ENCODE measurements around the gene TPCN1. TPM values are rescaled to one million over a fixed set of nuclear protein-coding genes. Genes with fewer than 3 reads are reported as not detected.

The TPCN1 gene
- polyA plus RNA-seq, 3 donors, result 26.4 to 41.7 (median 36.1) TPM

DNA sequence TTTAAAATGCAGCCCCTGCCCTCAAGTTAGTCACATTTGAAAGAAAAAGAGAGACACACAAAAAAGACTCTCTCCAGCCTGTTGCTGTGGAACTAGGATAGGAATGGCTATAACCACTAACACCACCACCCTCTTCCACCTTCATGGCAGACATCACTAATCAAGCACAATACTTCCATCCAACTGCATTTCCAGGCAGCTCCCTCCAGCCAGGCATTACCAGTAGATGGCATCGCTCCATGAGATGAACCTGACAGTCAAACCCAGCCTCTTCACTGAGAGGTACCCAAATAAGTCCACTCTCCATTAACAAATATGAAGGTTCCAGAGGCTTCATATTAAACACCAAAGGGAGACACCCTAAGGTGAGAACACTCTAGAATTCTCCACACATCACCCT, 89.2 kb downstream of the TPCN1 start:
- WGBS, 3 donors, result 100% methylated on average over 1 of the region's 1 CpG
- no peak overlapping the region for H3K27ac ChIP-seq (ENCODE audit: low read depth, low read length)

DNA sequence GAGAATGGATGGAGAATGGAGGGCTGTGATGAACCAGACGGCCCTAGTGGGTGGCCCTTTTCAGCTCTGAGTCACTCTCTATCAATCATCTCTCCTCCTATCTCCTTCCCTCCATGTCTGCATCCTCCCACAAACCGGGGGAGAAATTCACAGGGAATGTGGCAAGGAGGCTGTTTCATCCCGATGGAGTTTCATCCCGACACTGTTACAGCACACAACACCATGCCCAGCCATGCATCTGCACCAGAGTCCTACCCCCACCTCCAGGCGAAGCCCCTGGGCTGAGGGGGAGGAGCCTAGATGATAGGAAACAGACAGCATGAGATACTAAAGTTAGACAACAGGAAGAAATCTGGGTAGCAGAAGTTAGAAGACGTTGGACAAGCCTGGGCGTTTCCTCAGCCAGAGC, 92.9 kb downstream of the TPCN1 start:
- 58 to 78% (median 71%) methylated on average over 7 of the region's 7 CpGs for WGBS, 3 donors
- no peak overlapping the region for H3K27ac ChIP-seq (ENCODE audit: low read depth, low read length)

DNA sequence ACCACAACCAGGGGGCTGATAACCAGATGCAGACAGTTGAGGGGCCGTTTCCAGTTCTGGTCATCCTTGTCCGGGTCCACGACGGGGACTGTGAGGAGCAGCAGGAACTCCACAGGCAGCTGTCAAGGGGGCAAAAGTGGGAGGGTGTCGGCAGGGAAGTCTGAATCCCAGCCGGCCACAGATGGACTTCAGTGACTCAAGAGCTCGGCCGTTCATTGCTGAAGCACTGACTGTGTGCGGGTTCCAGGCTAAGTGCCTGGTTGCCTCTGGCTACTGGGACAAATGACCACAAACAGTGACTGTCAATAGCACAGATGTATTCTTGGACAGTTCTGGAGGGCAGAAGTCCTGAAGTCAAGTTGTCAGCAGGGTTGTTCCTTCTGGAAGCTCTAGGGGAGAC, 94.1 kb downstream of the TPCN1 start:
- H3K27ac ChIP-seq (ENCODE audit: low read depth, low read length), result no peak overlapping the region
- WGBS, 3 donors, result 78 to 88% (median 85%) methylated on average over 9 of the region's 9 CpGs

DNA sequence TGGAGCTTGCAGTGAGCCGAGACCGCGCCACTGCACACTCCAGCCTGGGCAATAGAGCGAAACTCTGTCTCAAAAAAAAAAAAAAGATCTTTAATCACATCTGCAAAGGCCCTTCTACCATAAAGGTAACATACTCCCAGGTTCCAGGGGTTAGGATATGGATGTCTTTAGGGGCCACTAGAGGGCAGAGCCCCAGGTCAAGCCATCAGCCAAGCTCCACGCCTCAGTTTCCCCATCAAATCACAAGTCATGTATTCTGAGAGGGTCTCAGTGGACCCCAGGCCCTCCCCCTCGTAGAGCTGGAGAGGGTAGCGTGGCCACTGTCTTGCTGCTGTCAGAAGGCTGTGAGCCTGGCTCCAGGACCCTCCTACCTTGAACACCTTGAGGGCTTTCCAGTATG, 94.9 kb downstream of the TPCN1 start:
- 96 to 99% (median 97%) methylated on average over 7 of the region's 7 CpGs for WGBS, 3 donors
- no peak overlapping the region for H3K27ac ChIP-seq (ENCODE audit: low read depth, low read length)

DNA sequence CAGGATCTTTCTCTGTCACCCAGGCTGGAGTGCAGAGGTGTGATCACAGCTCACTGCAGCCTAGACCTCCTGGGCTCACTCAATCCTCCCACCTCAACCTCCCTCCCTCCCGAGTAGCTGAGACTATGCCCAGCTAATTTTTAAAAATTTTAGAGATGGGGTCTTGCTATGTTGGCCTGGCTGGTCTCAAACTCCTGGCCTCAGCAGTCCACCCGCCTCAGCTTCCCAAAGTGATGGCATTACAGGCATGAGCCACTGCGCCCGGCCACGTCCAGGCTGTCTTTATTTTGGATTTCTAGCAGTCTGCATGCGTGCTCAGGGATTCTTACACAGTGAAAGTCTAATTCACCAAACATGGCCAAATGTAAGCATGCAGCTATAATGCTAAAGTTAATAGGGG, 95.9 kb downstream of the TPCN1 start:
- no peak overlapping the region for H3K27ac ChIP-seq (ENCODE audit: low read depth, low read length)
- 95 to 97% (median 97%) methylated on average over 6 of the region's 6 CpGs for WGBS, 3 donors

DNA sequence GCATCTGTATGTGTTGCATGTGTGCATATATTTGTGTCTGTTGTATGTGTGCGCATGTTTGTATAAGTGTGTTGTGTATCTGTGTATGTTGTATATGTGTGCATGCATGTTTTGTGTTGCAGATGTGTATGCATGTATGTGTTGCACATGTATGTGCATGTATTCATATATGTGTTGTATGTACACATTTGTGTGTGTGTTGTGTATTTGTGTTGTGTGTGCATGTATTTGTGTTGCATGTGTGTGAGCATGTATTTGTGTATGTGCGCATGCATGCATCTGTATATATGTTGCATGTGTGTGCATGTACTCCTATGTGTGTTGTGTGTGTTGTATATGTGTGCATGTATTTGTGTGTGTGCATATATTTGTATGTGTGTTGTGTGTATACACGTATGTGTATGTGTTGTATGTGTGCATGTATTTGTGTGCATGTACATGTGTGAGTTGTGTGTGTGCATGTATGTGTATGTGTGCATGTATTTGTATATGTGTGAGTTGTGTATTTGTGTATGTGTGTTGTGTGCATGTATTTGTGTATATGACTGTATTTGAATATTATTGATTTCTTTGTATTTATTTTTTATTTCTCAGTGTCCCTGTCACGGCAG, 96.9 kb downstream of the TPCN1 start:
- H3K27ac ChIP-seq (ENCODE audit: low read depth, low read length), result no peak overlapping the region
- 92 to 96% (median 95%) methylated on average over 4 of the region's 4 CpGs for WGBS, 3 donors

DNA sequence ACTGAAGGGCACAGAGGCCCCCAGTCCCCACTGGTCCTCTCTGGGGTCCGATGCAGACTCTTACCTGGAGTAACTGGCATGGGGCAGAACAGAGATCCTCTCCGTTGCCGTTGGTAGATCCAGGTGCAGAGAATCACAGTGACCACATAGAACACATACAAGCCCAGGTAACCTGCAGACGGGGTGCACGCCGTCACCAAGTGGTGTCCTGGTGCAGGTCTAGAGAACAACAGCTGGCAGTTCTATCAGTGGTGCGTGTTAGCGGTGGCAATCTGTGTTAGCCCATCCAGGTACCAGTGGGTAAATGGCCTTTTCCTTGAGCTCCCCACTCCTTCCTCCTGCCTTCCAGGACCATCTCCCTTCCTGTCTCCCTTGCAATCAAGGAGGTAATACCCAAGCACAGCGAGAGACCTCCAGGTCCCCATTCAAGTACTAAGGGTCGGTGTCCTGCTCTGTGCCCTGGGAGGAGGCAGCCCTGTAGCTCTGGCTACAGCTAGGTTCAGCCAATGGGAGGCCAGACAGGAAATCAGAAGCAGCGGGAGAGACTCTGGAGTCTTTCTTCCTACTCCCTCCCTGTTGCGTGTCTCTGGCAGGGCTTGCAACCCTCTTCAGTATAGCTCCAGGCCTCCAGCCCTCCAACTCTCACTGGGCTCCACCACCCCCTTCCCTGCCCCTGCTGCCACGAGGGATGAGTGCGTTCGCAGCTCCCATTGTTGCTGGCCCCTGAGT, 97.8 kb downstream of the TPCN1 start:
- H3K27ac ChIP-seq (ENCODE audit: low read depth, low read length), result no peak overlapping the region
- WGBS, 3 donors, result 91 to 96% (median 94%) methylated on average over 15 of the region's 15 CpGs

DNA sequence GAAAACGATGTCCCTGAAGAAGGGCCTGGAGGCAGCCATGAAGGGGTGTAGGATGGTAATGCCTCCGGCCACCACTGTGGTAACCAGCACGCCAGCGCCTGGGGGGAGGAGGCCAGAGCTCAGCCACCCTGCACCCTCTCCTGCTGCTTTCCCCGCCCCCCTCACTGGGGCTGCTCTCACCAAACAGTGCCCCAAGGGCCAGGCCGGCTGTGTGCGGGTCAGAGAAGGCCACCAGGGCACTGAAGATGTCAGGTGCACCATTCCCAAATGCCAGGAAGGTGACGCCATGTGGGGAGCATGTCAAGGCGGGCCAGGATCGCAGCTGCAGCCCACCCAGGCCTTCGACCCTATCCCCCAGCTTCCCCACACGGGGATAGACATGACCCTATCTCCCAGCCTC, 99.1 kb downstream of the TPCN1 start:
- WGBS, 3 donors, result 90 to 95% (median 92%) methylated on average over 12 of the region's 12 CpGs
- no peak overlapping the region for H3K27ac ChIP-seq (ENCODE audit: low read depth, low read length)

DNA sequence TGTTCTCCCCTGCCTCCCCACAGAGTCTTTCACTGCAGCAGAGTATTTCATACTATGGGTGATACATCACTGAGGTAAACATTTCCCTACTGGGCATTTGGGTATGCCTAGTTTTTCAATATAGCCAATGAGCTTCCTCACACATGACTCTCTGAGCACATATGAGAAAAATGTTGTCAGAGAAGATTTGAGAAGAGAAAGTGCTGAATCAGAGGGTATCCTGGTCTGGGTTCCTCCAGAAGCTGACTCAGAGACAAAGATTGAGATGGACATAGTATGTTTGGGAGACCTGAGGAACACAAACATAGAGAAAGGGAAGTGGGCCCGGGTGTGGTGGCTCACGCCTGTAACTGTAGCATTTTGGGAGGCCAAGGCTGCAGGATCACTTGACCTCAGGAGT, 101.1 kb downstream of the TPCN1 start:
- WGBS, 3 donors, result 84 to 100% (median 93%) methylated on average over 2 of the region's 2 CpGs
- no peak overlapping the region for H3K27ac ChIP-seq (ENCODE audit: low read depth, low read length)

DNA sequence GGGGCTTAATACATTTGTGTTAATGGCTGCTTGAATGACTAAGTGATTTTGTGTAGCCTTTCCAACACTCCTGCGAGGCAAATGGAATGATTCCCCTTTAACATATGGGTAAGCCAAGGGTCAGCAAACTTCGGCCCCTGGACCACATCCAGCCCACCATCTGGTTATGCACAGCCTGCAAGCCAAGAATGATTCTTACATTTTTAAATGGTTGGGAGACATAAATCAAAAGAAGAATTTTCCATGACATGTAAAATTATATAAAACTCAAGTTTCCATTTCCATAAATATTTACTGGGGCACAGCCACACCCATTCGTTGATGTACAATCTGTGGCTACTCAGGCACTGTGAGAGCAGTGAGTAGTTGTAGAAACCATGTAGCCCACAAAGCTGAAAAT, 104.7 kb downstream of the TPCN1 start:
- H3K27ac ChIP-seq (ENCODE audit: low read depth, low read length), result no peak overlapping the region
- WGBS, 3 donors, result 28 to 47% (median 46%) methylated on average over 3 of the region's 3 CpGs

DNA sequence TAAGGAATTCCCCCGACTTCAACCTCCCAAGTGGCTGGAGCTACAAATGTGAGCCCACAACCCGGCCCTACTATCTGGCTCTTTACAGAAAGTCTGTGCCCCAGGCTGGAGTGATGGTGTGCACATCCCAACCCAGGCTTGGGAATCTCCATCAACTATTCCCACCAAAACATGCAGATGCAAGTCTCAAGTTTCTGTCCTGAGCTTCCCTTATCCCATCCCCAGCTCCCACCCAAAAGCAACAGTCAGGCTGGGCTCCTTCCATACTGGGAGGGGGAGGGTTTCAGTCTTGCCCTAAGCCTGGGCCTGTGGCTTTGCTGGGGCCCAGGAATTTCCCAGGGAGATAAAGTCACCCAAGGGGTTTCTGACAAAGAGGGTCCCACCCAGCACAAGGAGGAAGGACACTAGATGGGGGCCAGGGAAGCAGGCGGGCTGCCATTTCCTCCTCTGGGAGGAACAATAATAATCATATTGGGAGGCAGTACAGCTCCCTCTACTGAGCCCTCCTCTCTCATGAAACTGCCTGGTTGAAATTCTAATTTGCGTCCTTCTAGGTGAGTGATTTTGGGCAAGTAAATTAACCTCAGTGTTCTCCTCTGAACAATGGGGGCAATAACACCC, 105.6 kb downstream of the TPCN1 start:
- 64 to 81% (median 64%) methylated on average over 4 of the region's 4 CpGs for WGBS, 3 donors
- no peak overlapping the region for H3K27ac ChIP-seq (ENCODE audit: low read depth, low read length)

DNA sequence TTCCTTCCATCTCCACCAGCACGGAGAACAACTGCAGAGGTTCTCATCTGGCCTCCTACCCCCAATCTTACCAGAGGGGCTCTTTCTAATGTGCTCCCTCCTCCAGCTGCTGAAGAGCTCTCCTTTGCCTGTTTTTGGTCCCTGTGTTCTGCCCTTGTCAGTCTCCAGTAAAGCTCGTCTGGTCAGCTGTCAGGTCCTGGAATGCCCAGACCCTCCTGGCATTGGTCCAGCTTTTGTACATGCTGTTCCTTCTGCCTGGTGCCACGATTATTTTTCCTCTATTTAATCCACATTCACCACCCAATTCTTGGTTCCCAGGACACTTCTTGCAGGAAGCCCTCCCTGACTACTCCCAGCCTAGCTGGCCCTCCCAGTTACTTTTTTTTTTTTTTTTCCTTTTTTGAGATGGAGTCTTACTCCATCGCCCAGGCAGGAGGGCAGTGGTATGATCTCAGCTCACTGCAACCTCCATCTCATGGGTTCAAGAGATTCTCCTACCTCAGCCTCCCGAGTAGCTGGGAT, 107.2 kb downstream of the TPCN1 start:
- H3K27ac ChIP-seq (ENCODE audit: low read depth, low read length), result no peak overlapping the region
- 77 to 91% (median 87%) methylated on average over 5 of the region's 5 CpGs for whole genome bisulfite sequencing, 3 donors

DNA sequence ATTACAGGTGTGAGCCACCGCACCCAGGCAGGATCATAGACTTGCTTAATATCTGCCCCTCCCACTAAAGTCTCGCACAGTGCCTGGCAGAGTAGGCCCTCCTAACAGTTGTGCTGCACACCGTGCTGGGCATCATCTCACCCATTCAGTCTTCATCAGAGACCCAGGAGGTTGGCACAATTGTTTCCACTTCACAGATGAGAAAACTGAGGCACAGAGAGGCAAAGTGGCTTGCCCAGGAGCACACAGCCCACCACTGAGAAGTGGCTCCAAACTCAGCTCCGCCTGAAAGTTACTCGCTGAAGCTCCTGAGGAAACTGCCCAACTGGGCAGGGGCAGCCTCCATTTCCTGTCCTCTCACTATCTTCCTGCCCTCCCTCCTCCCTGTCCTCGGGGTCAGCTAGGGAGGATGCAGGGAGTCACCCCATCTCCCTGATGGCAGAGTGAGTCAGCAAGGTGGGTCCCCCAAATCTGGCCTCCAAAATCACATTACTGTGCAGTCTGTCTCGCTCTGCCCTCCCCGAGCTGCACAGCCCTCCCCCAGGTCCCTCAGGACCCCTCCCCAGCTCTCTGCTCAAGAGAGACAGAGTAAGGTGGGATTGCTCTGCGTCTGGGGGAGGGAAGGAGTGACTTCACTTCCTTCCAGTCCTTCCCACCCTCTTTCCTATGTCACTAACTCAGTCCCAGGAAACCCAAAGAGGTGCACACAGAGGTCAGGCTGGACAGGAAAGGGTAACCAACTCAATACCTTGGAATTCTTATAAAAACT, 107.9 kb downstream of the TPCN1 start:
- 74 to 91% (median 75%) methylated on average over 9 of the region's 9 CpGs for WGBS, 3 donors

DNA sequence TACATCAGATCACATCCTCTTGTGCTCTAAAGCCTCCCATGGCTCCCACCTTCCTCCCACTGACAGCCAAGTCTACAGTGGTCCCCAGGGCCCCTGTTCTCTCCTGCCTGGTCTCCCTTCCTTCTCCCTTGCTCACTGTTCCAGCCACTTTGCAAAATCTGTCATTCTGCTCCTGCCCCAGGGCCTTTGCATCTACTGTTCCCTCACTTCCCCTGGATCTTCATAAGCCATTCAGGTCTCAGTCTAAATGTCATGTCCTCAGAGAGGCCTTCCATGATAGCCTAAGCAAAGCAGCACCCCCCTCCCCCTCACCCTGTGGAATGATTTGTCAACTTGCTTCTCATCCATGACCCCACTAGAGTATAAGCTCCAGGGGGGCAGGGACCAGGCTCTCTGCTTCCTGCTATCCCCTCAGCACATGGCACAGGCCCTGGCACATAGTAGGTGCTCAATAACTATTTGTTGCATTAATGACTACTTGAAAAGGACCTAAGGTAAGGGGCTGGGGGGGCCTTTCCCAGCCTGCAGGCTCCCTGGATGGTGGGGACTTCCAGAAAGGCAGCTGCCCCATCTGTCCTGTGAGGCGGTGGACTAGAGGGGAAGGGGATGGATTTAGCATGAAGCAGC, 108.6 kb downstream of the TPCN1 start:
- H3K27ac ChIP-seq (ENCODE audit: low read depth, low read length), result no peak overlapping the region
- 93 to 100% (median 100%) methylated on average over 1 of the region's 1 CpG for WGBS, 3 donors

More for the DNA sequence above, 107.9 kb downstream of the TPCN1 start:
- no peak overlapping the region for H3K27ac ChIP-seq (ENCODE audit: low read depth, low read length)

DNA sequence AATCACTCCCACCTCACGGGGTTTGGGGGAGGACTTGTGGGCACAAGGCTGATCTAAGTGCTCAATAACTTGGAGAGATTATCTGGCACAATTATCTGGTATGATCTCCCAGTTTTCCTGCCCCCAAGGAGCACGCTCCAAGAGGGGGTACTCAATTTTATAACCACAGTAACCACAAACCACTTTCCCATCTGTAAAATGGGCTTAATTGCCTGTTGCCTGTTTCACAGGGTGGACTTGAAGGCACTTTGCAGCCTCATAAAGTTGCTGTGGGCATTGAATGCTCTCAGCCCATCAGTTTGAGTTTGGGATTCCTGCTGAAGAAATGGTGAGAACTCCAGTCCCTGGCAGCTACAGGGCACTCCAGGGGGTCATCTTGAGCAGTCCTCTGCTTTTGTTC, 109.2 kb downstream of the TPCN1 start:
- 92 to 96% (median 96%) methylated on average over 2 of the region's 2 CpGs for WGBS, 3 donors
- no peak overlapping the region for H3K27ac ChIP-seq (ENCODE audit: low read depth, low read length)

DNA sequence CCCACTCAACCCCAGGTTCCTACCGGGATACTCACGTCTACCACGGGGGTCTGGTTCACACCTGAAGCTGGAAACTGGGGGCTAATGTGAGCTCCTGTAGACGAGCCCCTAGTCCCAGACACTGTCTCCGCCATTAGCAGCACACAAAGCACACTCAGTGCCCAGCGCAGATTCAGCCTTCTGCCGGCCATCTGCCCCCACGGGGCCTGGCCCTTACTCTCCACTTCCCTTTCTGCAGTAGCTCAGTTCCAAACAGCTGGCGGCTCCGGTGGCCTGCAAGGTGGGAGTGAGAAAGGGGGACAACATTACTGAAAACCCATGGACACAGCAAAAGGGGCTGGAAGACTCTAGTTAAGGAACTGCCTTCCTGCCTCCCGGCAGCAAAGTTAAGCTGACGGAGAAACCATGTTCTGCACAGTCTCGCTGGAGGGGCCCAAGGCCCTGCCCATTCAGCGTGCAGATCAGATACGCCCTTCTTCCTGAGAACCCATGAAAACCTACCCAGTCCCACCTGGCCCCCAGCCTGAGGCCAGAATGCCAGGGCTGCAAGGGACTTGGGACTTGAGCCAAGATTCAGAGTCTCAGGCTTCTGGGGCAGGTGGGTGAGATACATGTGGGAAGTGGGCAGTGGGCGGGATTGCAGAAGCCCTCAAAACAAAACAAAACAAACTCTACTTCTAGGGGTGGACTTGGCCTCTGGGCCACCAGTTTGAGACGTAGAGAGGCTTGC, 111.6 kb downstream of the TPCN1 start:
- H3K27ac ChIP-seq (ENCODE audit: low read depth, low read length), result no peak overlapping the region
- 67 to 85% (median 68%) methylated on average over 17 of the region's 17 CpGs for WGBS, 3 donors

DNA sequence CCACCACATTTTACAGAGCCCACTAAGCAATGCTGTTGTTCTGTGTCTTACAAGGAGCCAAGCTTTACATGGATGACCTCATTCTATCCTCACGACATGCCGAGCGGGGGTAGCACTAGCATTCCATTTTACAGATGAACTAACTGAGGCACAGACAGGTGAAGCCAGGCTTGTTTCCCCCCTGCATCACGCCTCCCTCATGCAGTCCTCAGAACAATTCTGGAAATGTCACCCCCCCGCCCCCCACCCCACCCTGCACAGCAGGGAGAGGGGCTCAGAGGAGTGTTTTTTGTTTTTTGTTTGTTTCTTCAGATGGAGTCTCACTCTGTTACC, 112.1 kb downstream of the TPCN1 start:
- no peak overlapping the region for H3K27ac ChIP-seq (ENCODE audit: low read depth, low read length)
- WGBS, 3 donors, result 76 to 87% (median 80%) methylated on average over 5 of the region's 5 CpGs

All from adipose tissue (tissue), 3 donors.